GM18909 (cell line): ENCODE data around the gene MIPEP.

ENCODE experiments used
- ATAC-seq: cut with Tn5 transposase; IDR thresholded peaks from one replicate; pipeline ENCODE4 v1.9.1; 2021; ENCODE audit warnings: mild to moderate bottlenecking; ENCODE audit not compliant: unreplicated experiment, poor library complexity

Gene MIPEP

DNA sequence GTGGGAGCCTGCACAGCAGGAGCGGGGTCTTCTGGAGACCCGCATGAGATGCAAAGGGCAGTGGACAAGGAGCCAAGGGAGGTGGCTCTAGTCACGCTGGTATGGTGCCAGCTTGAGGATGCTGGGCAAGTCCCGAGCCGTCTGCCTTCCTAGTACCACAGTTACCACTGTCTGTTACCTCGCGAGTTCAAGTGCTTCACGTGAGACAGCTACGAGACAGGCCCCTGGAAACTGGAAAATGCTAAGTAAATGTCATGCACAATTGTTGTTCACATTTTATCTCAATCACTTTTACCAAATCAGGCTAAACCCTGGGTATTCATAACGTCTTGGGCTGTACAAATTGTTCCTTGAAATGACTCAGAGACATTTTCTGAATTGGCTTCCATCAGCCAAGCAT, 163.3 kb downstream of the MIPEP start:
- no peak for ATAC-seq

DNA sequence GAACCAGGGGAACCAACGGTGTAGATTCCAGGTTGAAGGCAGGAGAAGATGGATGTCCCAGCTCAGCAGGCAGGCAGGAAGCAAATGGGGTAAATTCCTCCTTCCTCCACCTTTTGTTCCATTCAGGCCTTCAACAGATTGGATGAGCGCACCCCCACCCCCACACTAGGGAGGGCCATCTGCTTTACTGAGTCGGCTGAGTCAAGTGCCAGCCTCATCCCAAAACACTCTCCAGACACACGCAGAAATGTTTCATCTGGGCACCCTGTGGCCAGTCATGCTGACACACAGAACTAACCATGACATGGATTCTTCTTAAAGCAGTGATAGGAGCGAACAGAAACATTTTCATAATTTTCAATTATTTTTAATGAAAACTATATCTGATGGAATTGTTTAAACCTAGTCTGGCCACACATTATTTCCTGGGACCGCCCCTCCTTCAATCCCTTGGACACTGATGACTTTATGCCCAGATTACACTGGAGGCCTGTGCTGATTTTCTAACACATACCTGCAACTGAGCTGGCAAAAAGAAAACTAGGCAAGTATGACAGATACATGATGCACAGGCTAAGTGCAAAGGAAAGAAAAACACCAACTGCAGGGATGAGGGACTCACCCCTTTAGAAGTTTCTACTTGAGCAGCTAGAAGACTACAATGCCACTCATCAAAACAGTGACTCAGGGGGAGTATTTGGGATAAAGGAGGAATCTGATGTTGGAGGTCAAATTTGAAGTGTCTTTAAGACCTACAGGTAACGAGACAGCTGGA, 164.8 kb downstream of the MIPEP start:
- ATAC-seq, result no peak

DNA sequence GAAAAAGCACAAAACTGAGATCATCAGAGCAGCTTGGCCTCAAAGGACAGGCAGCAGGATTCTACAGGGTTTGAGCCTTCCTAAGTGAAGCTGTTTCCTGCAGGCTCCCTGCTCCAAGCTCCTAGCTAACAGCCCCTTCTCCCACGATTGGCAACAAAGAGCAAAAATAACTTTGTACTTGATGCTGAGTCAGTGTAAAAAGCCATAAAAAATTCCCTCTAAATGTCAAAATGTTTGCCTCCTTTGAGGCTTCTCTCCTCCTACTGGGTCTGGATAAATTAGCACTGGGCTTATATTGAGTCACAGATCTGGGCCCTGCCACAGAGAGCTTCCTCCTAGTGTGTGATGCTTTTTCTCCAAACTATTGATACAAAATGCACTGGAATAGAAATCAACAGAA, 165.7 kb downstream of the MIPEP start:
- no peak for ATAC-seq

DNA sequence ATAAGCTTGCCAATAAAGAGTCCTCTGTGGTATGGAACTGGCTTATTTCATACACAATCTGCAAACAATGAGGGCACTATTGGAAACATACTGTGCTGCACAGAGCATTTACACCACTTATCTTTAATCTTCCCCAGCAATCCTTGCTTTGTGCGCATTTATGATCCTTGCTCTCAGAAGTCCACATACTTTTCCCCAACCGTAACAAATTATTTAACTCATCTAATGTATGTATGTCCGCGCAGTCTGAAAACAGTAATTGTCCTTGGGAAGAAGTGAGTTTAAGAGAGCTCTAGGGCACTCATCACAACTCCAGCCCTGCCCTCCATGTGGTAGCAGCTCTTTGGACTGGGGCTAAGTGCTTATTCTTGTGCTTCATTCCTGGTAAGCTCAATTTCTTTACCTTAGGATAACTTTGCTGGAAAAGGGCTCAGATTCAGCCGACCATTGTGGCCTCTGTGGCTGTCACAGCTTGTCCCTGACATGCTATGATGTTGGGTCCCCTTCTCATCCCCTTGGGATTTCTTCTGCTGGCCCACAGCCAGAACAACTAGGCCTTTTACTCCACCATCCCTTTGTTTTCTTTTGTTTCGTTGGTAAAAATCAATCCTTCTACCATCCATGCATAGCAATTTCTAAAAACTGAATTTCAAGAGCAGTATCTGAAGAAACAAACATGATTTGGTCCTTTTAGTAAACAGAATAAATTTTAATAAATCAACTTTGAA, 166.3 kb downstream of the MIPEP start:
- ATAC-seq, result no peak

DNA sequence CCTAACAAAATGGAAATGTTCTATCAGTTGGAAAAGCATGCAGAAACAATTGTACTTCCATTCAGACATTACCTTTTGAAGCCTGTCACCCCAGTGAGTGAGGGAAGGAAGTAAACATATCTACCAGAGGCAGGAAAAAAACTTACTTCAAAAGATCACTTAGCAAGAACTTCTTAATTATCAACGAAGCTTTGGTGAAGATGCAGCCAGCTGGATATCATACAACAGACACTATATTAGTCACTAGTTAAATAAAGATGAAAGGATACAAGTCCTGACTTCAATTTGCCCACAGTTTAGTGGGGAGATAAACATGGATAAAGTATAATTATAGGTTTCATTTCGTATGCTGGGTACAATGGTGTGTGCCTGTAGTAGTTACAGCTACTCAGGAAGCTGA, 170.2 kb downstream of the MIPEP start:
- no peak for ATAC-seq

DNA sequence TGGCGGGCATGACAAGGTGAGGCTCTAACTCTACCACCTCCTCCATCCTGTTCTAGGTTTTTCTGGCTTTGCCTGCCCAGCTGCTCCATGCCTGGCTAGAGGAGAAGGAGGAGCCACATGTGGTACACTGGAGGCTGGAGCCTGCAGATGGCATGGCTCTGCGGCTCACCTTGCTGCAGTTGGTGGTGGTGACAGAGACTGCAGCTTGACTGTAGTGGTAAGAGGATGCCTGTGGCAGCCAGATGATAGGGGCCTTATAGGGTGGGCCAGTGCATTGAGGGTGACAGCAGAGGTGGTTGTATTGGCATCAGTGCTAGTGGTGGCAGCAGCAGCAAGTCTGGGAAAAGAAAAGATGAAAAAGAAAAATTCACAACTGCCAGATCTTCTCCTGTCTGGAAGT, 172.8 kb downstream of the MIPEP start:
- ATAC-seq, result no peak

DNA sequence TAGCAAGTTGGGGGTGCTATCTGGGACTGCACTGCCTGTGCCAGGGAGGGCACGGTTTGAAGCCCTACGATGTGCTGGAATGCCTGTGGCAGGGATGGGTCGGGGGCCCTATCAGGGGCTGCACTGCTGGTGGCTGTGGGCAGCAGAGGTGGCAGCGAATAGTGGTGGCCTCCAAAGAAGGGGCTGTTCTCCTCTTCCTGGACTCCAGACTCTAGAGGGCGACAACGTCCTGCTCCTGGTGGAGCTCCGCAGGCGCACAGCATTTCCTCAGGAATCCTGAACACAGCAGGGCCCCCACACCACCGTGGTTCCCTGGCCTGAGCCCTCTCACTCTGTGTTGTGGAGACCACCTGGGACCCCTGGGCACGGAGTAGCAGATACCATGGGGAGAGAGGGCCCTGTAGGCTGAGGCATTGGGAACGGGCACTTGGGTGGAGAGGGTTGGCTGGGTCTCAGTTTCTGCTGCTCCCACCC, 173.4 kb downstream of the MIPEP start:
- ATAC-seq, result no peak

DNA sequence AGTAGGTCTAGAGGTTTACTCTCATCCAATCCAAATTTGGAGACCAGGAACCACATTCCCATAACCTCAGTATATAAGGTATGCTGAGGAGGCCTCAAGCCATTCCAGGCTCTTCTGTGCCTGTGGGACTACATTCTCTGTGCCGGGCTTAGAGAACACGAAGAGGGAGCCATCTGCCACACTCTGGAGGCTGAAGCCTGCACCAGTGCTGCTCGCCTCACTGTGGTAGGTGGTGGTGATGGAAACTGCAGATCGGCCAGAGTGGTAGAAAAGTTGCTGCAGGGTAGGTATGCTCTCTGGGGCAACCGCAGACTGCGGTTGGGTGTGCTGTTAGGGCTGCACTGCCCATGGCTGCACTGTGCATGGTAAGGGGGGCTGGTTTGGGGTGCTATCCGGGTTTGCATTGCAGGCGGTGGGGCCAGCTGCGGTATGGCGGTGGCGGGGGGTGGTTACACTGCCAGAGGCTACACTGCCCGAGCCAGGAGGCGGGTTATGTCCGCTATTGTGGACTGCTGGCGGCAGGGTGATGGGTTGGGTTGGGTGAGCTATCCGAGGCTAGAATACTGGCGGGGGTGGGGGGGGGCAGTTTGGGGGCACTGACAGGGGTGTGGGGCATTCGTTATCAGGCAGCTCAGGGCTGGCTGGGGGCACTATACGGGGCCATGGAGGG, 174.0 kb downstream of the MIPEP start:
- no peak for ATAC-seq

DNA sequence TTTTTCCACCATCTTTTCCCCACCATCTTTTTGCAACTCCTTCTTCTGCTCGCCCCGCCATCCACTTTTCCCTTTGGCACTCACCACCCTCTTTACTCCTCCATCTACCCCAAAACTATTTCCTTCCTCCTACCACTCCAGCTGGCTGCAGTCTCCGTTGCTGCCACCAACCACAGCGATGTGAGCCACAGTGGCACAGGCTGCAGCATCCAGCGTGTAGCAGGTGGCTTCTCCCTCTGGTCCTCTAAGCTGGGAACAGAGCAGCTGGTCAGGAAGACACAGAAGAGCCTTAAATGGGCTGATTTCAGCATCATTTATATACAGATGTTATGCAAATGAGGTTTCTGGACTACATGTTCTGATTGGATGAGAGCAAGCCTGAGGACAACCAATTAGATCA, 174.5 kb downstream of the MIPEP start:
- ATAC-seq, result no peak

DNA sequence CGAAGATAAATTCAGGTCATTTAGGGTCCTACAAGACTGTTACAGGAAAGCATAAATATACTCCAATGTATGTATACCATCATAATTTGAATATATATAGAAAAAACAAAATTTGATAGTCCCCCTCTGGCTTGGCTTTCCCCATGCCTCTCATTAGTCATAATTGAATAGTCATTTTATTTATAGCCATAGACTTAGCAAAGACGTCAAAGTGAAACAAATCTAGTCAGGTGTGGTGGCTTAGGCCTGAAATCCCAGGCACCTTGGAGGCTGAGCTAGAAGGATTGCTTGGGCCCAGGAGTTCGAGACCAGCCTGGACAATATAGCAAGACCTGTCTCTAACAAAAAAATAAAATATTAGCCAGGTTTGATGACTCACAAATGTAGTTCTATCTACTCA, 177.8 kb downstream of the MIPEP start:
- ATAC-seq, result no peak

DNA sequence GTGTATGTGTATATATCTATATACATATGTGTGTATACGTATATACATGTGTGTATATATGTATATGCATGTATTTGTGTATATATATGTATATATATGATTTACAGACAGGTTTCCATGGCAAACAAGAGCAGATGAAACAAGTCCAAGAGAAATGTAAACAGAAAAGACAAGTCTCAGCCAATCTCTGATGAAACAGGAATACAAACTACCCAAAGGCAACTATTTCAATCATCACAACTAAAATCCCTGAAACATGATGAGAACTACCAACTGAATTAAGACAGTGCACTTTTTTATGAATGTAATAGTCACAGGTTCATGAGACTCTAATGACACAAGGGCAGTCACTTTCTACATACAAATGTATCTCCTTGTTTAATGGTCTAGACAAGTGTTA, 178.8 kb downstream of the MIPEP start:
- no peak for ATAC-seq

DNA sequence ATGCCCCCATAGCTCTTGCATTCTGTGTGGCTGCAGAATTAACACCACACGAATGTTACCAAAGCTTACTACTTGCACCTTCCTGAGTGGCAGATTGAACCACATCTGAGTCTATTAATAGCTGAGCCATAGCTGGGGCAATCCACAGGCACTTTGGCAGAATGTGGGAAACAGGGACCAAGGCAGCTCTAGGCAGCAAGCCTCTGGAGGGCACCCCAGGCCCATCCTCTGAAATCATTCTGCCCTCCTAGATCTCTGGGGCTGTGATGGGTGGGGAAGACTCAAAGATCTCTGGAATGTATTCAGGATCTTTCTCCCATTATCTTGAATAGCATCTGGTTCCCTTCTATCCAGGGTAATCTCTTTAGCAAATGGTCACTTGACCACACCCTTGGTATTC, 179.7 kb downstream of the MIPEP start:
- no peak for ATAC-seq

DNA sequence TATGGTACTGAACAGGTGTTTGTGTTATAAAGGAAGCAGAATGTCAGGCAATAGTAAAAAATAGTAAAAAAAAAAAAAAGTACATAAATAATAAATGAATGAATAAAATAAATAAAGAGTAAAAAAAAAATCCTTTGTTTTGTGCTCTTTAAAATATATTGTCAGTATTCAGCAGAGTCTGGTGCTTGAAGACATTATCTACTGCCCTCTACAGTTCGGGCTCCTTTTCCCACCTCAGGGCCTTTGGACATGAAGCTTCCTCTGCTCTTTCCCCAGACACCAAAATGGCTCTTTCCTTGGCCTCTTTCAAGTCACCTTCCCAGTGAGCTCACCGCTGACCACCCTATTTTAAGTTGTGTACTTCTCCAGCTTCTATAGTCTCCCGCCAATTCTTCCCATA, 181.5 kb downstream of the MIPEP start:
- no peak for ATAC-seq

DNA sequence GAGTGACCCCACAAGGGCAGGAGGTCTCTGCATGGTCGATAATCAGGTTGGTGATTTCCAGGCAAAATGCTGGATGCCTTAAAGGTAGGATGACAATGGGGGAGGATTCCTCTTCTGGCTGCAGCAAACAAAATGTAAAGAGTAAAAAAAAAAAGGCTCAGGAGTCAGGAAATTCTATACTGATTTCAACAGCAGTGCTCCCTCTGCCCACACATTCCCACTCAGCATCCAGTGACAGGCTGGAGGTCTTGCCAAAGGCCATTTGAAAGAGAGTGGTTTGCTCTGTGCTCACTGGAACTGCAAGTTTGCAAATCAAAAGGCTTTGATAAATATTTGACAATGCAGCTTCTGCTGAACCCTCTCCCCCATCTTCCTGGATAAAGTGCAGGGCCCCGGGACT, 183.6 kb downstream of the MIPEP start:
- ATAC-seq, result no peak

DNA sequence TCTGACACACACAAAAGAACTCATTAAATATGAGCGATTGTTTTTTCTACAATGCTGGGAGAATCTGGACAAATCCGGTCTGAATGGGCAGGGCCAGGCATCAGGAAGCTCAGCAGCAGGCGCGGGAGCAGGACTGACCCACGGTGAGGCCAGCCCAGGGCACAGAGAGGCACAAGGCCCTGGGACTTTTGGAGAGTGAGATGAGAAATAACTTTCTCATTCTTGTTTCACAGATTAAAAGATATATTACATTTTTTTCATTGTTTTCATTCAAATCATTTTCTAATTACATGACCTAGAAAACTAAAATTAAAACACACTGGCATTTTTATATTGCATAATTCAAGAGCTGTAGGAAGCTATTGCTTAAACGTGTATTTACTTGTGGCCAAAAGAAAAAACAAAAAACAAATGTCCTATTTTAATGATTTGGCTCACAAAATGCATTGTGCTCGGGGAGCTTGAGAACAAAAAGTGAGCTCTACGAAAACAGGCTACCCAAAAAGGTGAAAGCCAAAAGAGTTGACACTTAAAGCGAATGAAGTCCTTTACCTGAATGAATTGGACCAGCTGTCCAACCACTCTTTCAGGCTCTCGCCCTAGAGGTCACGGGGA, 185.8 kb downstream of the MIPEP start:
- no peak for ATAC-seq

DNA sequence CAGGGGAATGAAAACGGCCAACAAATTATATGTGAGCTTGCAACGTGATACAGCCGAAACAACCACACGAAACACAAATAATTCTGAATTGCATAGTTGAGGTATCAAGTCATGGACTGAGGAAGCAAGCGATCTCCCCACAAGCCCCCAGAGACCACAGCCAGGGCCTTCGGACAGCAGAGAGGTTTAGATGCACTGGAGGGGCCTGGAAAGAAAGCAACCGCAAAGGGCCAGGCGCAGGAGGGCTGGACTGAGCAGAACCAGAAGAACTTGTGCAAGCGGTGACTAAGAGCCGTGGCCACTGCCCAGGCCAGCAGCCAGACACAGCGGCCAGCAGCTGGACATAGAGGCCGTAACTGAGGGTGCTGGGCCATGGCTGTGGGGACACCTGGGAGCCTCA, 187.6 kb downstream of the MIPEP start:
- ATAC-seq, result no peak

DNA sequence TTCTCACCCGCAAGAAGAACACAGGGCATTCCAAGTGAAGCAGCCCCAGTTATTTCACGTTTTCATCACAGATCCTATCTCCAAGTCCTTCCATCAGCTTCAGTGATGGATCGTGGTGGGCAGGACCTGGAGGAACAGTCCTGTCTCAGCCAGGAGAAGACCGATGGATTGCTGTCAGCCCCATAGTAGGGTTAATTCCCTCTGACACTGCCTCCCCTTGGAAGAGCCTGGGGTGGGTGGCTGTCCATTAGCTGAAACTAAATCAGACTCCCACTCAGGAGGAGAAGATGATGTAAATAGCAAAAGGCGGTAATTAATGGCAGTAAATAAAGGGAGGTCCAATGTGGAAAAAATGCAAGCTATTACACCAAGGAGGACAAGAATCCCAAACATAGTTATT, 188.0 kb downstream of the MIPEP start:
- no peak for ATAC-seq

DNA sequence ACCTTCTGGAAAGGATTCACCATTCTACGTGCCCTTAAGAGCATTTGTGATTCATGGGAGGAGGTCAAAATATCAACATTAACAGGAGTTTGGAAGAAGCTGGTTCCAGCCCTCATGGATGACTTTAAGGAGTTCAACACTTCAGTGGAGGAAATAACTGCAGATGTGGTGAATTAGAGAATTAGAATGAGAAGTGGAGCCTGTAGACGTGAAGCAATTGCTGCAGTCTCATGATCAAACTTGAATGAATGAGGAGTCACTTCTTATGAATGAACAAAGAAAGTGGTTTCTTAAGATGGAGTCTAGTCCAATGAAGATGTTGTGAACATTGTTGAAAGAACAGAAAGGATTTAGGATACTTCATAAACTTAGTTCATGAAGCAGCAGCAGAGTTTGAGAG, 189.9 kb downstream of the MIPEP start:
- no peak for ATAC-seq

DNA sequence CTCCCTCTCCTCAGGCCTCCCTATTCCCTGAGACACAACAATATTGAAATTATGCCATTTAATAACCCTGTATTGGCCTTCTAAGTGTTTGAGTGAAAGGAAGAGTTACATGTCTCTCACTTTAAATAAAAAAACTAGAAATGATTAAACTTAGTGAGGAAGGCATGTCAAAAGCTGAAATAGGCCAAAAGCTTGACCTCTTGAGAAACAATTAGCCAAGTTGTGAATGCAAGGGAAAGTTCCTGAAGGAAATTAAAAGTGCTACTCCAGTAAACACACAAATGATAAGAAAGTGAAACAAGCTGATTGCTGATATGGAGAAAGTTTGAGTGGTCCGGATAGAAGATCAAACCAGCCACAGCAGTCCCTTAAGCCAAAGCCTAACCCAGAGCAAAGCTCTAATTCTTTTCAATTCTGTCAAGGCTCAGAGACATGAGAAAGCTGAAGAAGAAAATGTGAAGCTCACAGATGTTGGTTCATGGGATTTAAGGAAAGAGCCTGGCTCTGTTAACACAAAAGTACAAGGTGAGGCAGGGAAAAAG, 191.4 kb downstream of the MIPEP start:
- no peak for ATAC-seq

DNA sequence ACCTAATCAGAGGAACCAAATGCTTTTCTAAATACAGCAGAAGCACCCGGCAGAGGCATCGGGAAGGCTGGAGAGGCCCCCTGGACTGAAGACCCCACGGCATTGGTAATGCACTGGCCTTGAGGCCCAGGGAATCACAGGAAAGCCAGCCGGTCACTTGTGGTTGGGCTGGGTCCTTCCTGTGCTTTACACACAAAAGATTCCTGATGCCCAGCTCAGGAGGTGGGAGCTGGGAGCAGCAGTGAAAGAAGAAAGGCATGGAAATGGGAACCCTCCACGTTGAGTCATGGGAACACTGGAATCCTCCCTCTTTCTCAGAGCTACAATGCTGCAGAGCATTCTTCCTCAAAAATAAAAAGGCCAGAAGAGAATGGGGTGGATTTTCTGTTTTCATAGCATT, 192.6 kb downstream of the MIPEP start:
- ATAC-seq, result no peak
